T1000 (cell line): Measurements from ENCODE around the gene CRYBB3.

Source experiments
- DNase-seq: peaks from one replicate; lab custom pipeline; 2025; ENCODE audit warnings: mixed read lengths; lab: John Stamatoyannopoulos, UW

CRYBB3 gene

DNA sequence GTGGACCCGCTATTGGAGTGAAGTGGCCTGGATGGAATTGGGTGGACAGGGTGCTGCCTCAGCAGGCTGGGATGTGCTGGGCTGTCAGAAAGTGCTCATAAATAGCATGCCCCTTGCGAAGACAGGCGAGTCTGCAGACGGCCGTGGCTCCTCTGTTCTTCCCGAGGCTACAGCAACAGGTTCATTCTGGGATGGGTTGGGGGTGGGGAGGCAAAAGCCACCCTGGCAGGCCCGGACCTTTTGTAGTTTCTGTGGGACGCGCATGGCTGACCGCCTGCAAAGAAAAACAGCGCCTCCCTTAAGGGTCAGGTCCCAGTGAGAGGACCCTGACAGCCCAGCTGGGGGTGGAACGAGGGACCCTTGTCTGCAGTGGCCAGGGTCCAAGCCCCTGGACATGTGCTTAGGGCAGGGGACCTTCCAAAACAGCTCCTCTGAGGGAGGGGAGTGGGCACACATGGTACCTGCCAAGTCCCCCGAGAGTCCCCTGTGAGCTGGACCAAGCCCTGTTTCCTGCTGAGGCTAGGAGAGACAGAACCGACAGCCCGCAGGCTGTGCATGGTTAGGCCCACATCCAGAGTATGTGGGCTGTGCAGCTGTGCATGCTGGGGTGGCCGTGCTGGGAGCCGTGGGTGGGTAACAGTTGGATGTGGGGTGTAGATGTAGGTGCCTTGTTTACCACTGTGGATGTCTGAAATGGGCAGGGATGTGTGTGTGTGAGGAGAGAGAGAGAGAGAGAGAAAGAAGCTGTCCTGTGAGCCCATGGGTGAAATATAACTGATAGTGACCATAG is at the start of gene CRYBB3:
CRYBB3 (plus strand) TSS at position 128 of the 790 bp plus-strand sequence. CDS start 1,539 bp downstream, outside the sequence.
- DNase-seq: no peak

DNA sequence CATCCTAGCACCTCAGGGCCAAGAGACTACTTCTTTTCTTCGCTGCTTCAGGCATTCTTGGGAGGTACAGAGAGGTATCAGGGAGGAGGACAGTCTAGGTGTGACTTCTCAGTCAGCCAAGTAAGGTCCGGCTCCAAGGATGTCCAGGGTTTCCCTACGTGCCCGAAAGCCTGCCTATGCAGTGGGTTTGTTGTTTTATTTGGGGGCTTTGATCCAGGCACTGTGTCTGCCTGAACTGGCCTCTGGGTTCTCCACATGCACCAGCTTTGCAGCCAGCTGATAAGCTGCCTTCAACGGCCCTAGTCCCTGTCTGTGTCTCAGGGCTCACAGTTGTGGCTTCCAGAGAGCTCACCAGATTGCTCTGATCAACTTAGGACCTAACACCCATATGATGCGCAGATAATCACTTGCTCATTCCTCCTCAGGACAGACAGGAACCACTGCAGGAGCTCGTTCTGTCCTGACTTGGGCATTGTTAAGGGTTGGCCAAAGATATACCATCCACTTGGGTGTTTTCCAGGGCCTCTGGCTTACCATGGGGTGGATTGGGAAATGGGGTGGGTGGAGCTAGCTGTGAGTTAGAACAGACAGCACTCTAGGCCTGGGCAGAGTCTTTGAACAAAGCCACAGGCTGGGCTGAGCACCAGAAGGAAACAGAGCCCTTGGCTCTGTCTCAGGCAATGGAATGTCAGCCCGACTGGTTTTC is 45.5 kb upstream of the CRYBB3 start:
- no peak for DNase-seq

DNA sequence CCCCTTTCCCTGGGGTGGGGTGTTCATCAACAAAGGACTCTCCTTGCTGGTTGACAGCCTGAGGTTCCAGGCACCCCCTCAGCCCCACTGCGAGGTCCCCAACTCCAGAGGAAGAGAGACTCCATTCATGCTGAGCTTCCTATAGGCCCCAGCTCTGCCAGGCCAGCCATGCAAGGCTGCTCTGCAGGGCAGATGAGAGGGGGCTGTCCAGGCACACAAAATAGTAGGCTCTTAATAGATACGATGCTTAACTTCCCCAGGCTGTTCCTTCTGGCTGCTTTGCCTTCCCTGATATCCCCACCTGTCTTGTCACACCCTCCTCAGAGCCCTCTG is 45.0 kb upstream of the CRYBB3 start:
- DNase-seq: no peak

DNA sequence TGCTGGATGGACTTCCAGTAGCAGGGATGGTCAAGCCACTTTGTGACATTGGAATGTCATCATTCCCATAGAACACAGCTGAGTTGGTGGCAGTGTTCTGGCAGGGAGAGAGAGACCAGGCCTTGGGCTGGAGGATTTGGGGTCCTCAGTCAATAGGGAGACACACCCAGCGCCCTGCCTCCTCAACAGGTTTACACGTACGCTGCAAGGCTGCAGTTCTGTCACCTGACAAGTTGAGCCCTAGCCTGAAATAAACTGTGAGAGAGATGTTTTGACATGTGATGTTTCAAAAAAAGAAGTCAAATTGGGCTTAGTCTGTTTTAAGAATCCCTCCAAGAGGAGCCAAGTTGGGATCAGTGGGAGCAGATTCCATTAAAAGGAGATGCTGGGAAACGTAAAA is 42.9 kb upstream of the CRYBB3 start:
- DNase-seq: no peak

DNA sequence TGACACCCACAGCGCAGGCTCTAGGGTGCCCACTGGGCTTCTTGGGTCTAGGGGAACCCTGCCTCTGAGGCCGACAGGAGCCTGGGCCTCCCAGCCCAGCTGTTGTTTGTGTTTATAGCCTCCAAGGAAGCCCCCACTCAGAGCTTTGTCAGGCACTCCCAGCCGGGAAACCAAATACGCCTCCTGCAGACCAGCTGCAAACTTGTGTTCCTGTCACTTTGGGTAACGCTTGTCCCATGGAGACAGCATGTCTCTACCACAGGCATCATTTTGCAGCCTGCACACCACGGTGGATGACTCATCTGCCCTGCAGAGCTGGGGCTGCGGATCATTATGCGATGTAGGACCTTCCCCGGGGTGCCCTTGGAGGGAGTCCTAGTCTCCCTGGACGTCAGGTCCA is 40.6 kb upstream of the CRYBB3 start:
- no peak for DNase-seq

DNA sequence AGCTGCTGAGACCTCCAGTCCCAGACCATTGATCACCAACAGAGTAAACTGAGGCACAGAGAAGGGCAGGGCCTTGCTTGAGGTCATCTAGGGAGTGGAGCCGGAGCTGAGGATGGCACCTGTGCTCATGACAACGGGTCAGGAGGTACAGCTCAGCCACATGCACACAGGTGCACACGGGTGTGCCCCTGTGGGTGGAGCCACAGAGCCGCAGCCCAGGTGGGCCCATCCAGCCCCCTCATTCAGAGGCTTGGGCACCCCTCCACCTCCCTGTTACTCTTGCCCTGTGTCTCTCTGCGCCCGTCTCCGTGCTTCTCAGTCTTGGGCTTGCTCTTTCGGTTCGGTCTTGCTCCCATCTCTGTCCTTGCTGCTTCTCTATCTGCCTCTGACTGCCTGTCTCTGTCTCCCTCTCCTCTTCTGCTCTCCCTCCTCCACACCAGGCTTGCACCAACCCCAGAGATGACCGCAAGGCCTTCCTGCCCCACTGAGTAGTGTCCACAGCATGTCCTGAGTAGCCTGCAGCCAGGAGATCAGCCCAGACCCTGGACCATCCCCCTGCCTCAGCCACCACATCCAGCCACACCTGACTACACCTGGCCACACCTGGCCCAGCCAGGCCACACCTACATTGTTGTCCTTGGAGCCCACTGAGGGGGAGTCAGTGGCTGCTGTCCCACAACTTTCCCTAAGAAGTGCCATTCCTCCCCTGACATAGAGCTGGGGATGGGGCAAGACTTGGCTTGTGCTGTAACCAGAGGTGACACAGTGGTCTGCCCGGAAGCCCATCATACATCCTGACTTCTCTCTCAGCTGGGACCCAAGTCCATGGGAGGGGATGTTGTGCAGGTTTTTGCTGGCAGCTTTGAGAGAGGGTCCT is 39.3 kb upstream of the CRYBB3 start:
- DNase-seq: no peak

DNA sequence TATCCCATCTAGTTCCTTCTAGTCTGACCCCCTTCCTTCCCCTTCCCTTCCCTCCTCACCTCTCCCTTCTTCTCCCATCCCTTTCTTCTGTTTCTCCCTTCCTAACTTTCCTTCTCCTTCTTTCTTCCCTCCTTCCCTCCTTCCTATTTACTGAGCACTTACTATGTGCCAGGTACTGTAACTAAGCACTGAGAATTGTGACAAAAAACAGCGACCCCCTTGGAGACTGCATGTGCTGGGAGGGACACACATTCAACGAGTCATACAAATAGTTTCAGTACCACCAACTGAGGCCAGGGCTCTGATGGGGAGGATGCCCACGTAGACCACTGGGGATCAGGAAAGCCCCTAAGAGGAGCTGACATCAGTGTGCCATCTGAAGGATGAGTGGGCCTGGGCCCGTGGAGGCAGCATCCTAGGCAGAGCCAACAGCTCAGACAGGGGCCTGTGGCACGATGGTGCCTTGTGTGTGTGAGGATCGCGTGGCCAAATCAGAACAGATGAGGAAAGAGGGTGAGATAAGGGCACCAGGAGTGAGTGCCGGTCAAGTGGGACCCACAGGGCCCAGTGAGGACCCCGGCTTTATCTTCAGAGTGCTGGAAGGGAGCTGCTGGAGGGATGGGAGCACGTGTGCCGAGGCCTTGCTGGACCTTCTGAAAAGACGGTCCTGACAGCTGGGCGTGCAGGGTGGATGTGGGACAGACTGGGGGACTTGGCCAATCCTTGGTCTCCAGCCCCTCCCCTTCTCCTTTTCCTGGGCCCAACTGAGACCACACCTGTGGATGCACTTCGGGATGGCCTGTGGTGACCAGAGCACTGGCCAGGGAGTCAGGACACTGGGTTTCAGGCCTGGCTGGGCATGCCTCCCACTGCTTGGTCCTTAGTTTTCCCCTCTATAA is 38.4 kb upstream of the CRYBB3 start:
- DNase-seq: no peak

DNA sequence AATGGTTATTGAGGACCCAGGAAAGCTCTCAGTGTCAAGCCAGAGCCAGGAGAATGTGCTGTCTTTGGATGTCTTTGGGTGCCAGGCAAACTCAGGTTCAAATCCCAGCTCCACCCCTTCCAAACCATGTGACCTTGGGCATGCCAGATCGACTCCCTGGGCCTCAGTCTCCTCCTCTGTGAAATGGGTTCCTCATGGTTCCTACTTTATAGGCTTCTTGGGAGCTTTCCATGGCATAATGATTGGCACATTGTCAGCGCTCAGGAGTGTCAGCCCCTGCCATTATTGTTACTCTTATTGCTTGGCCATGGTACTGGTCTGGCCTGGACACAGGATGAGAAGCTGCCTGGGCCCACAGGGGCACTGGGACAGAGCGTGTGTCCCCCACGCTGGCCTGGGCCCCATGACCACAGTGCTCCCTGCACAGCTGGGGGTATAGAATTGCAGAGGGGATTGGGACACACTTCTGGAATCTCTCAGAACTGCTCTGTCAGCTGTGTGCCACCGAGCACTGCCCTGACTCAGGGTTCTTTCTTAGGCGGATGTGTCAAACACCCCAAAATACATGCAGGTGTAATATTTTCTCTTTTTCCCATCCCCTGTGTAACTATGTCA is 37.6 kb upstream of the CRYBB3 start:
- DNase-seq: no peak

DNA sequence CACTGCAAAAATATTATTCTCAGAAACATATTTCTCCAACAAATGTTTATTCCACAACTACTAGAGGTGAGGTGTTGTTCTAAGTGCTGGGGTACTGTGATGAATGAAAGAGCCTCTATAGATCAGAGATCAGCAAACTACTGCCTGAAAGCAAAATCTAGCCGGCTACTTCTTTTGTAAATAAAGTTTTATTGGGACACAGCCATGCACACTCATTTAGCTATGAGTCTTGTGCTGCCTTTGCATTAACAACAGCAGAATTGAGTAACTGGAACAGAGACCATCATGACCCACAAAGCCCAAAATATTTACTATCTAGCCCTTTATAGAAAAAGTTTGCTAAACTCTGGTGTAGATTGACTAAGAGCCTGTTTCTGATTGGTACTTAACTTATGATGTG is 37.1 kb upstream of the CRYBB3 start:
- DNase-seq: no peak

DNA sequence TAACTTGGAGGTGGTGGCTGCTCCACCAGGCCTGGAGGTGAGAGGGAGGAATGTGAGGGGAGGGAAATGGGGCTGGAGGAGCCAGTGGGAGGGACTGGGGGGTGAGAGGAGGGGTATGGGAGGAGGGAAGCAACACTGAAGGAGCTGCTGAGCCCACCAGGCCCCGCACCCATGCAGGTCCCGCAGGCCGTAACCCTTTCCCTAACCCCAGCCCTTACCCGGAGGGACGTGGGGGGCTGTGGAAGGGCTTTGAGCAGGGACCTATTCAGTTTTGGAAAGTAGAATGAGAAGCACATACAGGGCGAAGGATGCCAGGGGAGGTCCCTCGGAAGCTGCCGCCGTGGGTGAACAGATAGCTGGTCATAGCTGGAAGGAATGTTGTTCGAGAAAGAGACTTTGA is 33.9 kb upstream of the CRYBB3 start:
- DNase-seq: no peak

DNA sequence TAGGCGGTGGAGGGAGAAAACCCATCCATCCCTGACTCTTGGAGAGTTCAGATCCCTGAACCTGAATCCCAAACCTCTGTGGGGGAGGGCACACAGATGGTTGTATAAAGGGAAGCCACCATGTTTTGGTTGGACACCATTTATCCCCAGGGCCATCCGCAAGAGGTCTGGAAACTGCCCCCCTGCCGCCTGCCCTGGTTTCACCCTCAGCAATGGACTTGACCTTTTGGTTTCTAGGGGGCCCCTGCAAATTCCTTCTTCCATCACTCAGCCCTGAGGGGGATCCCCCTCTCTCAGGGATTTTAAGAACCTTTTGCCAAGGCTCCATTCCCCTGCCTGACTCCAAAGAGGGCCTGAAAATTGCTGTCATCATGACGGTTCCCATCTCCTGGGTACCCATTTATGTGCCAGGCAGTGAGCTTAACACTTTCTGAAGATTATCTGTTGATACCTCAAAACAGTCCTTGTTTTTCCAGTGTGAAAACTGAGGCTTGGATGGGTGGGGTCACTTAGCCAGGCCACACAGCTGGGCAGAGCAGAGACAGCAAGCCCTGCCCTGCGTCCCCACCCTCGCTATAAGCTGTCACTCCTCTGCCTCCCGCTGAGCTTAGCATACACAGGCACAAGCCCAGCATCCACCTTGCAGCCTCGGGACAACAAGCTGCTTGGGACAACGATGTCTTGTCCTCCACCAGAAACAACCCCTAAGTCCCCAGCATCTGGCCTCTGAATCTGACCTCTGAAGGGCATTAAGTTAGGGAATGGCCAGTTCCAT is 33.2 kb upstream of the CRYBB3 start:
- DNase-seq: no peak

DNA sequence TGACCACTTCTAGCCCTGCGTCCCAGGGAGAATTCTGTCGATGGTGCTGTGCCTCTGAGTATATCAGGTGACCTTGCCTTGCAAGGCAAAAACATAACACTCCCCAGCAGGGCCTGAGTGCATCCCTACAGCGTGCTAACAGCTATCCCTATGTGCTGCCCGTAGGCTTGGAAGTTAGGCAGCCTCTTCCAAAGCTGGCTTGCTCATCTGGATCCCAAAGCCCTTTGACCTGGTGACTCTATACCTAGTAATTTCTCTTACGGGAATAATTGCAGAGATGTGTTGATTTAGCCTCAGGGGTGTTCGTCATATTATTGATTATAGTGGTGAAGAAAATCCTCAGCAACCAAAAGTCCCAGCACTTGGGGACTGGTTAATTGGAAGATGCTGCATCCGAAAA is 32.6 kb upstream of the CRYBB3 start:
- DNase-seq: no peak

DNA sequence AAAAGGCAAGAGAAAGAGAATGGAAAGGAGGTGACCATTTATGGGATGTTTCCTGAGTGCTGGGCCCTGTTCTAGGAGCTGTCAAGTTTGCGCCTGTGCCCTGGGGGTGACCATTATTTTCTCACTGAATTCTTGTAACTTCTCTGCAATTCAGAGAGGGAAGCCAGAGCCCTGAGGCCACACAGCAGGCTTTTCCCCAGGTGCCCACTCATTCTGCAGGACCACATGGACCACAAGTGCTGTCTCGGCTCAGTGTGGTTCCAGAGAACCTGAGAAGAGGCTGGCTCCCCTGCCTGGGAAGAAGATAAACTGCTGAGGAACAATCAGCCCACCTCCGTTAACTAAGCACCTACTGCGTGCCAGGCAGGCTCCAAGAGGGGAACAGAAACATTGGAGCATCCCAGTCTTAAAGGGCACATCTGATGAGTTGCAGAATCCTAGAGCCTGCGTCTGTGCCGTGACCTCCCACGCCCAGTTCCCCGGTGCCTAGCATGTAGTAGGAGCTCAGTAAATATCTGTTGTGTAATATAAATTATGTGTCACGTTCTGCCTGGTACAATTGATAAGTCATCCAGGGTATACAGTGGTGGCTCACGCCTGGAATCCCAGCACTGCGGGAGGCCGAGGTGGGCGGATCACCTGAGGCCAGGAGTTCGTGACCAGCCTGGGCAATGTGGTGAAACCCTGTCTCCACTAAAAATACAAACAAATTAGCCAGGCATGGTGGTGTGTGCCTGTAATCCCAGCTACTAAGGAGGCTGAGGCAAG is 31.6 kb upstream of the CRYBB3 start:
- no peak for DNase-seq

DNA sequence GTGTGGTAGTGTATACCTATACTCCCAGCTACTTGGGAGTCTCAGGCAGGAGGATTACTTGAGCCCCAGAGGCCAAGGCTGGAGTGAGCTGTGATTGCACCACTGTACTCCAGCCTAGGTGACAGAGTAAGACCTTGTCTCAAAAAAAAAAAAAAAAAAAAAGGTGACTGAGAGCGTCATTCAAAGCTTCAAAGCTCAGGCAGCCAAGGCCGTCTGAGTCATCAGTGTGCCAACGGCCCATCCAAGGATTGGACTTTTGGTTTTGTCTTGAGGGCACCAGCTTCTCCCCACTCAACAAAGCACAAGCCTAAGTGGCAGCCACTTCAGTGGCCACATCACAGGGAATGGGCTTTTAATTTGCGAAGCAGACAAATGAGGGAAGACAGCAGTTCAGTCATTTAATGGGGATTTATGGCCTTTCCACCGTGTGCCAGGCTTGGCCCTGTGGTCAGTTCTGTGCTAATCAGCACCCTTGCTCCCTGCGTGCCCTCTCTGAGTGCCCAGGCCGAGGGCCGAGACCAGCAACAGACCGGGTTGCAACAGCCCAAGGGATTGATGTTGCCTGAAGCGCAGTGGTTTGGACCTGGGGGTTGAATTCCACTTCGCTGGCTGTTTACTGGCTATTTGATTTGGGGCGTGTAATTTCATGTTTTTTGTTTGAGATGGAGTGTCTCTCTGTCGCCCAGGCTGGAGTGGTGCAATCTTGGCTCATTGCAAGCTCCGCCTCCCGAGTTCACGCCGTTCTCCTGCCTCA is 30.2 kb upstream of the CRYBB3 start:
- DNase-seq: no peak

DNA sequence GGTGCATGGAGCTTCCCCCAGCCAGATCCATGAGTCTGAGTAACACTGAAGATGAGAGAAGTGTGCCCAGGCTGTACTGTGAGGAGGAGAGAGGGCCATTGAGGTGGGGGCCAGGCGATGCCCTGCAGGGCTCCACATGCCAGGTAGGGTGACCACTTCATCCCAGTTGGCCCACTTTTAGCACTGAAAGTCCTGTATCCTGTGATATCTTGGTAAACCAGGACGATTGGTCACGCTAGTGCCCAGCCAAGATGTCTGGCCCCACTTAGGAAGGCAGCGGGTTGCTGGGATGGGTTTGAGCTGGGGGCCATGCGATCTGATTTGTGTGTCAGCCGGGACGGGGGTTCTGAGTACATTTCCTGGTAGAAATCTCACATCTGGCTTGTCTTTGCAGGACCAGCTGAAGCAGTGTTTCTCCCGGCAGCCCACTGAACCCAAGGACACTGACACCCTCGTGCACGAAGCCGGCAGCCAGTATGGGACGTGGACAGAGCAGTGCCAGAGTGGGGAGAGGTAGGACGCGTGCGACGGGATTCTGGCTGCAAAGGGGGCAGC is 29.2 kb upstream of the CRYBB3 start:
- DNase-seq: no peak

DNA sequence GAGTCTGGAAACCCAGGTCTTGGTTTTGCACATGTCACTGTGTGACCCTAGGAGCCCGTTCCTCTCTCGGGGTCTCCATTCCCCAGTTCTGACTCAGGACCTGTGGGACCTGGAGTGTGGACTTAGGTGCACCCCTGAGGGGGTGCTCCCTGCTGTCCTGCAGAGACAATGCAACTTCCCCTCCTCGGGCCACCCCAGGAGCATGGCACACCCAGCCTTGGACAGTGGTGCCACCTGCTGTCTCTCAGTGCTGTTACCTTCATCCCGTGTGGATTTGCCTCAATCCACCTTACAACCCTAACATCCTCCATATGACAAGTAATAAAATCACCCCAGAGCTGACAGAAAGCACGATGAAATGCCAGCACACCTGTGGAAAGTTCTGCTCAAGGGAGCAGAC is 27.5 kb upstream of the CRYBB3 start:
- no peak for DNase-seq

DNA sequence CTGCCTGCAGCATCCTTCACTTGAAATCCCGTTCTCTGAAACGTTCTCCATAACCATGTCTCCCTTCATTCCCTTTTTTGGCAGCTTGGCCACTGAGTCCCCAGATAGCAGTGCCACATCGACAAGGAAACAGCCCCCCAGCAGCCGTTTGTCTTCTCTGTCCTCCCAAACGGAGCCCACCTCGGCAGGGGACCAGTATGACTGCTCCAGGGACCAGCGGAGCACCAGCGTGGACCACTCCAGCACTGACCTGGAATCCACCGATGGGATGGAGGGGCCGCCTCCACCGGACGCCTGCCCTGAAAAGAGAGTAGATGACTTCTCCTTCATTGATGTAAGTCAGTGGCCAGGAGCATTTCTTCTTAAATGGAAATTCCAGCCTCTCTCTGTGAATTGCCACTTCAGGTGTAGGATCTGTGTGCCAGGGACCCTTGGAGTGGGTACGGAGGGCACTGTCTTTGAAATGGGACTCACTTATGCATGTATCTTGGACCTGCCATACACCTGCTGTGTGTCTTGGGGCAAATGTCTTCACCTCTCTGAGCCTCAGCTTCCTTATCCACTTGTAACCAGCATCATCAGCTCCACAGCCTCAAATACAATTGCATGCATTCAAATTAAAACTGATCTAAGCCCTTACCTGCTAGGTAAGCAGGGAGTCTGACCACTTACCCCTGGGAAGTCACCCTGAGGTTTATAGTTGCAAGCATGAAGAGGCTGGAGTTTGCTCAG is 25.3 kb upstream of the CRYBB3 start:
- DNase-seq: no peak

DNA sequence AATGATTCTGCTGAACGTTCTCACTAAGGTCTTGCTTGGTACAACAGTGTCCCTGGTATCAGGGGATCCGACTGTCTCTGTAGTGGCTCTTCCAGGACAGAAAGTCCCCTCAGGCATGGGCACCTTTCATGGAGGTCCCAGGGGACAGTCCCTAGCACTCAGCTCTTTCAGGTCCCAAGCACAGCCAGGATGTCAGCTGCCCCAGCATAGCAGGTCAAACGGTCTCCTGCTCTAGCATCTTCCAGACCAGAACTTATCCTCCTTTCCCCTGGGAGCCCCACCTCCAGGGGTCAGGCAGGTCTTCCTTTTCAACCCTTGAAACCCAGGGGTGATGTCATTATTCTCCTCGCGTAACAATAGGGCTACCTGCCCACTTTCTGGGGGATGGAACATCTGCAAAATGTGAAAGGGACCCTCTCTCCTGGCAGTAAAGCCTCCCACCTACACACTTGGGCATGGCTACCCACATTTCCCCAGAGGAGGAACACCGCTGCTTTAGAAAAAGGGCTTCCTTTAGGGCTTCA is 24.7 kb upstream of the CRYBB3 start:
- DNase-seq: no peak
